SK-N-SH (cell line): ENCODE results near the gene RTN4RL1. TPM values are rescaled to one million over a fixed set of nuclear protein-coding genes. Genes with fewer than 3 reads are reported as not detected.

Source experiments
- CTCF ChIA-PET: fragments of 300-600, 350-600 bp; formaldehyde crosslinking; extraction: SDS; loops from one replicate; lab custom pipeline; 2021; lab: Yijun Ruan, JAX
- POLR2A ChIA-PET: fragments of 350-600 bp; sonication (Branson Sonifier 250); formaldehyde crosslinking; extraction: SDS; loops from one replicate; lab custom pipeline; 2020; ENCODE audit warnings: antibody characterized with exemption, inconsistent platforms; lab: Yijun Ruan, JAX
- DNase-seq: peaks from one replicate; pipeline ENCODE4 v3.0.0; 2012
- H2AFZ ChIP-seq: fragments of 200-600 bp; sonication (generic); 2 replicates; pipeline ENCODE4 v1.8.1; 2016; ENCODE audit warnings: antibody characterized with exemption, mild to moderate bottlenecking, low read depth
- H3F3A ChIP-seq: fragments of 200-600 bp; sonication (generic); replicated peaks from 2 replicates; pipeline ENCODE3; 2016; ENCODE audit warnings: antibody characterized with exemption, mild to moderate bottlenecking; ENCODE audit not compliant: insufficient read depth
- H3K27ac ChIP-seq, 2 experiments: fragments of 200-500 bp in 1 of 2; fragments of 200-600 bp in 1 of 2; sonication (Bioruptor generic) in 1 of 2; sonication (generic), shearing (Covaris generic) in 1 of 2; 2 replicates each; pipeline versions ENCODE4 v1.5.1 to v1.6.1; 2014 to 2016; ENCODE audit warnings: low read depth in 2 of 2, inconsistent platforms in 1 of 2, low read length in 1 of 2, mild to moderate bottlenecking in 1 of 2, mixed read lengths in 1 of 2
- H3K27me3 ChIP-seq: fragments of 200-600 bp; sonication (generic), shearing (Covaris generic); 2 replicates; pipeline ENCODE4 v1.6.1; 2016; ENCODE audit warnings: mixed run types; ENCODE audit not compliant: insufficient read depth
- H3K36me3 ChIP-seq, 2 experiments: fragments of 200-500 bp in 1 of 2; fragments of 200-600 bp in 1 of 2; sonication (Bioruptor generic) in 1 of 2; sonication (generic) in 1 of 2; replicated peaks in 1 of 2; 2 replicates each; pipeline versions ENCODE3 to v1.5.1; 2014 to 2016; ENCODE audit warnings: low read length in 1 of 2, mild to moderate bottlenecking in 1 of 2; ENCODE audit not compliant: insufficient read depth in 2 of 2, control insufficient read depth in 1 of 2
- H3K4me1 ChIP-seq, 2 experiments: fragments of 200-500 bp in 1 of 2; fragments of 200-600 bp in 1 of 2; sonication (Bioruptor generic) in 1 of 2; sonication (generic), shearing (Covaris generic) in 1 of 2; 2 replicates each; pipeline versions ENCODE4 v1.5.1 to v1.6.1; 2014 to 2016; ENCODE audit warnings: low read depth in 1 of 2, low read length in 1 of 2, mixed run types in 1 of 2; ENCODE audit not compliant: insufficient read depth in 2 of 2, control insufficient read depth in 1 of 2
- H3K4me2 ChIP-seq: fragments of 200-600 bp; sonication (generic), shearing (Covaris generic); 2 replicates; pipeline ENCODE4 v1.6.1; 2017; ENCODE audit warnings: mixed run types
- H3K4me3 ChIP-seq, 2 experiments: fragments of 200-500 bp in 1 of 2; fragments of 200-600 bp in 1 of 2; sonication (Bioruptor generic) in 1 of 2; sonication (generic), shearing (Covaris generic) in 1 of 2; 2 replicates each; pipeline versions ENCODE4 v1.5.1 to v1.8.1; 2014 to 2016; ENCODE audit warnings: low read depth in 2 of 2, inconsistent platforms in 1 of 2, low read length in 1 of 2, mild to moderate bottlenecking in 1 of 2, mixed read lengths in 1 of 2, moderate library complexity in 1 of 2
- H3K79me2 ChIP-seq: fragments of 200-600 bp; sonication (generic); 2 replicates; pipeline ENCODE4 v1.8.1; 2017; ENCODE audit warnings: mild to moderate bottlenecking; ENCODE audit not compliant: insufficient read depth
- H3K9ac ChIP-seq: fragments of 200-600 bp; sonication (generic); 2 replicates; pipeline ENCODE4 v1.6.1; 2017; ENCODE audit warnings: mixed run types
- H3K9me2 ChIP-seq: fragments of 200-600 bp; sonication (generic); 2 replicates; pipeline ENCODE4 v1.6.1; 2017; ENCODE audit warnings: mixed run types
- H3K9me3 ChIP-seq: fragments of 200-600 bp; sonication (generic); 2 replicates; pipeline ENCODE4 v1.6.1; 2017; ENCODE audit warnings: mixed run types, mild to moderate bottlenecking, moderate library complexity
- H4K20me1 ChIP-seq: fragments of 200-600 bp; sonication (generic); 2 replicates; pipeline ENCODE4 v1.6.1; 2017; ENCODE audit warnings: mild to moderate bottlenecking, mixed run types; ENCODE audit not compliant: insufficient read depth
- CHD2 ChIP-seq: fragments of 150-350 bp; IDR thresholded peaks from 2 replicates; pipeline ENCODE4 v1.6.1; 2018; ENCODE audit warnings: low read length; ENCODE audit not compliant: partially characterized antibody
- EZH2phosphoT487 ChIP-seq: fragments of 200-600 bp; sonication (generic); IDR thresholded peaks from 2 replicates; pipeline ENCODE4 v1.6.1; 2017; ENCODE audit warnings: low read depth, mixed run types, mild to moderate bottlenecking, antibody characterized with exemption, moderate library complexity, borderline replicate concordance
- MEF2A ChIP-seq: IDR thresholded peaks from 2 replicates; pipeline ENCODE4 v1.4.0; 2012; ENCODE audit warnings: low read depth, borderline replicate concordance
- SMC3 ChIP-seq: IDR thresholded peaks from 2 replicates; pipeline ENCODE4 v1.6.1; 2012; ENCODE audit warnings: low read depth, low read length, improper control_type of control experiment
- TAF1 ChIP-seq: IDR thresholded peaks from 2 replicates; pipeline ENCODE4 v1.6.1; 2012; ENCODE audit warnings: low read depth, mild to moderate bottlenecking, low read length, moderate library complexity, borderline replicate concordance
- WGBS: methylation state at CpG from one replicate; pipeline ENCODE4 v1.1.6; 2017; ENCODE audit warnings: low lambda C conversion rate; 5-methylcytosine and 5-hydroxymethylcytosine counted together
- polyA plus RNA-seq, 3 experiments: library from polyadenylated mRNA; depleted of rRNA; stranded (reverse); fragments of >200 nt; gene quantifications; 2 replicates each; pipeline ENCODE4 v1.2.3, GENCODE V29; 2012
- TF ChIP-seq, protein P1 (sequence below): IDR thresholded peaks from 2 replicates; pipeline ENCODE4 v1.4.0; 2012; ENCODE audit warnings: low read depth, borderline replicate concordance
- TF ChIP-seq, protein P2 (sequence below): fragments of 200-600 bp; sonication (generic); IDR thresholded peaks from 2 replicates; pipeline ENCODE4 v1.6.1; 2017; ENCODE audit warnings: antibody characterized with exemption, mild to moderate bottlenecking, moderate library complexity

The RTN4RL1 gene
- polyA plus RNA-seq, 1 of the 3 experiments (the other 2 are of a cell fraction): 0.07 TPM

DNA sequence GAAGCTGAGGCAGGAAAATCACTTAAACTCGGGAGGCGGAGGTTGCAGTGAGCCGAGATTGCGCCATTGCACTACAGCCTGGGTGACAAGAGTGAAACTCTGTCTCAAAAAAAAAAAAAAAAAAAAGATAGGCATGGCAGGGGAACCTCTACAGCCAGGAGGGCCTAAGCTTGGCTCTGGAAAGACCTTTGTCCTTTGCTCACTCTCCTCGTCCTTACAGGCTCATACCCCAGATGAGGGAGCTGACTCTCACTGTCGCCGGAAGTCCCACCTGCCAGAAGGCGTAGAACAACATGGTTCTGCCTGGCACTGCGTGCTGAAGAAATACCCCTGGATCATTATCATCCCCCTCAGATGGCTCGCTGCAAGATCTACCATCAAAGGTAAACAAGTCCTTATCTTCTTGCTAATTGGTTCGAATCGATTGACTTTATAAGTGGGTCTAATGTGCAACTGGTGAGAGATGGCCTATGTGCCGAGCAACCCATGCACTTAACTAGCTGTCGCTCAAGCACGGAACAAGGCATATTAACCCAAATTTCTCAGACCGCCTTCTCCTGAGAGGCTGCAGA is 29.7 kb downstream of the RTN4RL1 start:
- Histone ChIP-seq H3K9me2 (no peaks in the 10 kb centered on the region), H3K79me2 (no peaks in the 10 kb centered on the region)
- CTCF ChIA-PET: interaction anchor here (1.0 to 2.9 kb wide), 4 partner anchors 9 to 86 kb away, joined by 3 to 23 read pairs (median 6); partner anchors contain the start of gene RTN4RL1

DNA sequence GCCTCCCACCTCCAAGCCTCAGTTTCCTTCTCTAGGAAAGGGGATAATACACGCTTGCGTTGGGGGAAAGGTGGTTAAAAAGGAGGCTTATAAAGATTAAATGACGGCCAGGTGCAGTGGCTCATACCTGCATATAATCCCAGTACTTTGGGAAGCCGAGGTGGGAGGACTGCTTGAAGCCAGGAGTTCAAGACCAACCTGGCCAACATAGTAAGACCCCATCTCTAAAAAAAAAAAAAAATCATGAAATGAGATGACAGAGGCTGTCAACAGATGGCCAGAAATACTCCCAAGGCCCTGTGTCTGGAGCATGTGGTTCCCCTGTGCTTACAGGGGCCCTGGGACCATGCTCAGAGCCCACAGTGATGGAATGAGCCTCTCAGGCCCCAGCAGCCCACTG is 30.4 kb downstream of the RTN4RL1 start:
- Histone ChIP-seq H3K36me3 (no peaks in the 10 kb centered on the region), H3K9ac (no peak overlapping the region), H3K27ac (no peak overlapping the region), H3K4me3 (no peak overlapping the region), H3F3A (peaks cover 3% of the 10 kb centered on the region), H3K9me2 (no peaks in the 10 kb centered on the region), H4K20me1 (no peaks in the 10 kb centered on the region), H3K4me1 (peaks cover 0 to 27% of the 10 kb centered on the region in 2 experiments; a peak in 1 of 4 replicates), H3K79me2 (no peaks in the 10 kb centered on the region), H2AFZ (no peak overlapping the region), H3K9me3 (no peaks in the 10 kb centered on the region), H3K27me3 (no peaks in the 10 kb centered on the region), H3K4me2 (no peak overlapping the region)
- TF ChIP-seq, protein P1, sequence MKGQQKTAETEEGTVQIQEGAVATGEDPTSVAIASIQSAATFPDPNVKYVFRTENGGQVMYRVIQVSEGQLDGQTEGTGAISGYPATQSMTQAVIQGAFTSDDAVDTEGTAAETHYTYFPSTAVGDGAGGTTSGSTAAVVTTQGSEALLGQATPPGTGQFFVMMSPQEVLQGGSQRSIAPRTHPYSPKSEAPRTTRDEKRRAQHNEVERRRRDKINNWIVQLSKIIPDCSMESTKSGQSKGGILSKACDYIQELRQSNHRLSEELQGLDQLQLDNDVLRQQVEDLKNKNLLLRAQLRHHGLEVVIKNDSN: no peak
- TF ChIP-seq, protein P2, sequence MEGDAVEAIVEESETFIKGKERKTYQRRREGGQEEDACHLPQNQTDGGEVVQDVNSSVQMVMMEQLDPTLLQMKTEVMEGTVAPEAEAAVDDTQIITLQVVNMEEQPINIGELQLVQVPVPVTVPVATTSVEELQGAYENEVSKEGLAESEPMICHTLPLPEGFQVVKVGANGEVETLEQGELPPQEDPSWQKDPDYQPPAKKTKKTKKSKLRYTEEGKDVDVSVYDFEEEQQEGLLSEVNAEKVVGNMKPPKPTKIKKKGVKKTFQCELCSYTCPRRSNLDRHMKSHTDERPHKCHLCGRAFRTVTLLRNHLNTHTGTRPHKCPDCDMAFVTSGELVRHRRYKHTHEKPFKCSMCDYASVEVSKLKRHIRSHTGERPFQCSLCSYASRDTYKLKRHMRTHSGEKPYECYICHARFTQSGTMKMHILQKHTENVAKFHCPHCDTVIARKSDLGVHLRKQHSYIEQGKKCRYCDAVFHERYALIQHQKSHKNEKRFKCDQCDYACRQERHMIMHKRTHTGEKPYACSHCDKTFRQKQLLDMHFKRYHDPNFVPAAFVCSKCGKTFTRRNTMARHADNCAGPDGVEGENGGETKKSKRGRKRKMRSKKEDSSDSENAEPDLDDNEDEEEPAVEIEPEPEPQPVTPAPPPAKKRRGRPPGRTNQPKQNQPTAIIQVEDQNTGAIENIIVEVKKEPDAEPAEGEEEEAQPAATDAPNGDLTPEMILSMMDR: no peak
- TF ChIP-seq MEF2A (no peak), TAF1 (no peak), SMC3 (no peak), EZH2phosphoT487 (no peak)
- ChIA-PET CTCF (interaction anchor here (2.9 kb wide), 1 partner anchor 31 kb away, joined by 23 read pairs; the partner anchor contains the start of gene RTN4RL1), POLR2A (no interaction called here)
- DNase-seq: no peak
- 88% methylated on average over 4 of the region's 4 CpGs for WGBS

More for the DNA sequence above, 29.7 kb downstream of the RTN4RL1 start:
- Histone ChIP-seq H4K20me1 (no peaks in the 10 kb centered on the region), H3K9me3 (no peaks in the 10 kb centered on the region), H3K4me3 (no peak overlapping the region), H3K4me2 (no peak overlapping the region), H3K4me1 (peaks cover 0 to 33% of the 10 kb centered on the region in 2 experiments; a peak in 1 of 4 replicates), H3K27ac (peak overlapping the region in 1 of 2 experiments; percentile 88; a peak in 2 of 4 replicates), H3K9ac (no peak overlapping the region), H2AFZ (no peak overlapping the region), H3F3A (no peaks in the 10 kb centered on the region), H3K27me3 (no peaks in the 10 kb centered on the region), H3K36me3 (no peaks in the 10 kb centered on the region)
- no peak for DNase-seq
- POLR2A ChIA-PET: interaction anchor here (1.2 kb wide), 1 partner anchor 80 kb away, joined by 4 read pairs; no protein-coding TSS in a partner anchor
- 90% methylated on average over 13 of the region's 16 CpGs for WGBS
- TF ChIP-seq CHD2 (no peak), EZH2phosphoT487 (no peak)
